OCI-M2 (cell line): Measurements from ENCODE around the gene SAPCD1.
"Not testable (repeated sequence)": the region's sequence is repeated elsewhere in the genome, so short reads cannot be mapped to it uniquely, and the experiment has no call there.

Source experiments
- DNase-seq: peaks from one replicate; lab custom pipeline; 2025; ENCODE audit not compliant: unreplicated experiment; lab: John Stamatoyannopoulos, UW

Gene SAPCD1

GRCh38 chr6:31796993-31797385 lies 34.5 kb downstream of the SAPCD1 start:
- DNase-seq = no peak

GRCh38 chr6:31797588-31797987 lies 35.1 kb downstream of the SAPCD1 start:
- DNase-seq = no peak

- DNase-seq = no peak
Measured at GRCh38 chr6:31799781-31800180, 37.3 kb downstream of the SAPCD1 start.

- DNase-seq = not testable (repeated sequence)
Measured at GRCh38 chr6:31801031-31801927, 38.8 kb downstream of the SAPCD1 start.

- DNase-seq = no peak
Measured at GRCh38 chr6:31805939-31806469, 43.5 kb downstream of the SAPCD1 start.

- DNase-seq = peak; percentile 94
Measured at GRCh38 chr6:31806470-31807272, 44.2 kb downstream of the SAPCD1 start, which contains the start of gene LSM2. TSS of gene LSM2 (minus strand) at chr6:31806966. CDS start at chr6:31806757, 209 bp downstream.

- not testable (repeated sequence) for DNase-seq
Measured at GRCh38 chr6:31808599-31808998, 46.1 kb downstream of the SAPCD1 start.

- no peak for DNase-seq
Measured at GRCh38 chr6:31811645-31812044, 49.2 kb downstream of the SAPCD1 start.

GRCh38 chr6:31813465-31813849 lies 51.0 kb downstream of the SAPCD1 start:
- no peak for DNase-seq
